ENCODE data around the gene CCDC9. TPM values are rescaled to one million over a fixed set of nuclear protein-coding genes. Genes with fewer than 3 reads are reported as not detected.

The CCDC9 gene
- total and polyA plus RNA-seq, 2 of the 13 experiments (the other 11 are each of a cell fraction or from before 2014, with no cell fraction given): 2.9 to 6.3 TPM

DNA sequence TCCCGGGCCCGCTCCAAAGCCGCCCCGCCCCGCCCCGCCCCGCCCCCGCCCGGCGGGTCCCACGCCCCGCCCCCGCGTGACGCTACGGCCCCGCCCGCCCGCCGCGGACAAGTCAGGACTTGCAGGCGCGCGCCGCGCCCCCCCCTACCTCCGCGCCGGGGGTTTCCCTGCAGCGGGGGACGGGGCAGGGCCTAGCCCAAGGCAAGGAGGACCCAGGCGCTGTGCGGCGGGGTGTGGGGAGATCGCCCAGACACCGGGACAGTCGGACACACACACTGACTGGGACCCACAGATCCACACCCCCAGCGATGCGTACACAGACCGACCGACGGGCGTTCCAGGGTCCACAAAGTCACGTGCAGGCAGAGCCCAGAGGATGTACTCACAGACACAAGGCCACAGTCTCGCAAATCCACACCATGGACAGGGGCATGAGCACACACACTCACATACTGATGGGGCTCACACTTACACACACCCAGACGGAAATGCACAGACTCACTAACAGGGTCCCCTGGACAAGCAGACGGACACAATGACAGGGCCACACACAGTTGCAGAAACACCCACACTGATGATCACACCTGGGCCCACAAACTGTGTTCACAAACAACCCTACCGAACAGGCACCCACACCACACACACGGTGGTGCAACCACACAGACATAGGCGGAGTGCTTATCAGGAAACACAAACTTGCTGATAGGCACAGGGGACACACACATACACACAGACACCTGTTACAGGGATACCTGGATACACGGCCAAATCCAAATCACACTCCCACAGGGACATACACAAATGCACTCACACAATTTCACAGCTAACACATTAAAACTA, 24.9 kb upstream of the CCDC9 start (continued):
- TF ChIP-seq MXD4 (CRISPR knock-in tag; IDR thresholded peaks at IDR 0.05): no peak; the same call in 1 of the 2 replicates
- TF ChIP-seq CBX2 (IDR thresholded peaks at IDR 0.05; ENCODE audit: low read depth, low read length): no peak
- no peak for TF ChIP-seq CBX2 (CRISPR knock-in tag; IDR thresholded peaks at IDR 0.05; ENCODE audit: low read depth)
- TF ChIP-seq GTF2F1 (IDR thresholded peaks at IDR 0.05; ENCODE audit: low read length): no peak
- TF ChIP-seq, protein P1, sequence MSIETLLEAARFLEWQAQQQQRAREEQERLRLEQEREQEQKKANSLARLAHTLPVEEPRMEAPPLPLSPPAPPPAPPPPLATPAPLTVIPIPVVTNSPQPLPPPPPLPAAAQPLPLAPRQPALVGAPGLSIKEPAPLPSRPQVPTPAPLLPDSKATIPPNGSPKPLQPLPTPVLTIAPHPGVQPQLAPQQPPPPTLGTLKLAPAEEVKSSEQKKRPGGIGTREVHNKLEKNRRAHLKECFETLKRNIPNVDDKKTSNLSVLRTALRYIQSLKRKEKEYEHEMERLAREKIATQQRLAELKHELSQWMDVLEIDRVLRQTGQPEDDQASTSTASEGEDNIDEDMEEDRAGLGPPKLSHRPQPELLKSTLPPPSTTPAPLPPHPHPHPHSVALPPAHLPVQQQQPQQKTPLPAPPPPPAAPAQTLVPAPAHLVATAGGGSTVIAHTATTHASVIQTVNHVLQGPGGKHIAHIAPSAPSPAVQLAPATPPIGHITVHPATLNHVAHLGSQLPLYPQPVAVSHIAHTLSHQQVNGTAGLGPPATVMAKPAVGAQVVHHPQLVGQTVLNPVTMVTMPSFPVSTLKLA (IDR thresholded peaks at IDR 0.05): peak; percentile 76
- TF ChIP-seq ZNF614 (CRISPR knock-in tag; IDR thresholded peaks at IDR 0.05; ENCODE audit: borderline replicate concordance): peak; percentile 33; the same call in 1 of the 2 replicates
- TF ChIP-seq, protein P2, sequence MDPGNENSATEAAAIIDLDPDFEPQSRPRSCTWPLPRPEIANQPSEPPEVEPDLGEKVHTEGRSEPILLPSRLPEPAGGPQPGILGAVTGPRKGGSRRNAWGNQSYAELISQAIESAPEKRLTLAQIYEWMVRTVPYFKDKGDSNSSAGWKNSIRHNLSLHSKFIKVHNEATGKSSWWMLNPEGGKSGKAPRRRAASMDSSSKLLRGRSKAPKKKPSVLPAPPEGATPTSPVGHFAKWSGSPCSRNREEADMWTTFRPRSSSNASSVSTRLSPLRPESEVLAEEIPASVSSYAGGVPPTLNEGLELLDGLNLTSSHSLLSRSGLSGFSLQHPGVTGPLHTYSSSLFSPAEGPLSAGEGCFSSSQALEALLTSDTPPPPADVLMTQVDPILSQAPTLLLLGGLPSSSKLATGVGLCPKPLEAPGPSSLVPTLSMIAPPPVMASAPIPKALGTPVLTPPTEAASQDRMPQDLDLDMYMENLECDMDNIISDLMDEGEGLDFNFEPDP (CRISPR knock-in tag; conservative IDR thresholded peaks at IDR 0.05): no peak
- TF ChIP-seq, protein P3, sequence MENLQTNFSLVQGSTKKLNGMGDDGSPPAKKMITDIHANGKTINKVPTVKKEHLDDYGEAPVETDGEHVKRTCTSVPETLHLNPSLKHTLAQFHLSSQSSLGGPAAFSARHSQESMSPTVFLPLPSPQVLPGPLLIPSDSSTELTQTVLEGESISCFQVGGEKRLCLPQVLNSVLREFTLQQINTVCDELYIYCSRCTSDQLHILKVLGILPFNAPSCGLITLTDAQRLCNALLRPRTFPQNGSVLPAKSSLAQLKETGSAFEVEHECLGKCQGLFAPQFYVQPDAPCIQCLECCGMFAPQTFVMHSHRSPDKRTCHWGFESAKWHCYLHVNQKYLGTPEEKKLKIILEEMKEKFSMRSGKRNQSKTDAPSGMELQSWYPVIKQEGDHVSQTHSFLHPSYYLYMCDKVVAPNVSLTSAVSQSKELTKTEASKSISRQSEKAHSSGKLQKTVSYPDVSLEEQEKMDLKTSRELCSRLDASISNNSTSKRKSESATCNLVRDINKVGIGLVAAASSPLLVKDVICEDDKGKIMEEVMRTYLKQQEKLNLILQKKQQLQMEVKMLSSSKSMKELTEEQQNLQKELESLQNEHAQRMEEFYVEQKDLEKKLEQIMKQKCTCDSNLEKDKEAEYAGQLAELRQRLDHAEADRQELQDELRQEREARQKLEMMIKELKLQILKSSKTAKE (CRISPR knock-in tag; IDR thresholded peaks at IDR 0.05; ENCODE audit: borderline replicate concordance): peak; percentile 92
- TF ChIP-seq, protein P4, sequence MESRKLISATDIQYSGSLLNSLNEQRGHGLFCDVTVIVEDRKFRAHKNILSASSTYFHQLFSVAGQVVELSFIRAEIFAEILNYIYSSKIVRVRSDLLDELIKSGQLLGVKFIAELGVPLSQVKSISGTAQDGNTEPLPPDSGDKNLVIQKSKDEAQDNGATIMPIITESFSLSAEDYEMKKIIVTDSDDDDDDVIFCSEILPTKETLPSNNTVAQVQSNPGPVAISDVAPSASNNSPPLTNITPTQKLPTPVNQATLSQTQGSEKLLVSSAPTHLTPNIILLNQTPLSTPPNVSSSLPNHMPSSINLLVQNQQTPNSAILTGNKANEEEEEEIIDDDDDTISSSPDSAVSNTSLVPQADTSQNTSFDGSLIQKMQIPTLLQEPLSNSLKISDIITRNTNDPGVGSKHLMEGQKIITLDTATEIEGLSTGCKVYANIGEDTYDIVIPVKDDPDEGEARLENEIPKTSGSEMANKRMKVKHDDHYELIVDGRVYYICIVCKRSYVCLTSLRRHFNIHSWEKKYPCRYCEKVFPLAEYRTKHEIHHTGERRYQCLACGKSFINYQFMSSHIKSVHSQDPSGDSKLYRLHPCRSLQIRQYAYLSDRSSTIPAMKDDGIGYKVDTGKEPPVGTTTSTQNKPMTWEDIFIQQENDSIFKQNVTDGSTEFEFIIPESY (CRISPR knock-in tag; IDR thresholded peaks at IDR 0.05): no peak
- no peak for TF ChIP-seq HOXA5 (CRISPR knock-in tag; IDR thresholded peaks at IDR 0.05)
- TF ChIP-seq, protein P5, sequence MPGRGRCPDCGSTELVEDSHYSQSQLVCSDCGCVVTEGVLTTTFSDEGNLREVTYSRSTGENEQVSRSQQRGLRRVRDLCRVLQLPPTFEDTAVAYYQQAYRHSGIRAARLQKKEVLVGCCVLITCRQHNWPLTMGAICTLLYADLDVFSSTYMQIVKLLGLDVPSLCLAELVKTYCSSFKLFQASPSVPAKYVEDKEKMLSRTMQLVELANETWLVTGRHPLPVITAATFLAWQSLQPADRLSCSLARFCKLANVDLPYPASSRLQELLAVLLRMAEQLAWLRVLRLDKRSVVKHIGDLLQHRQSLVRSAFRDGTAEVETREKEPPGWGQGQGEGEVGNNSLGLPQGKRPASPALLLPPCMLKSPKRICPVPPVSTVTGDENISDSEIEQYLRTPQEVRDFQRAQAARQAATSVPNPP (CRISPR knock-in tag; IDR thresholded peaks at IDR 0.05): no peak
- peak; percentile 88; the same call in 1 of the 2 replicates for TF ChIP-seq ARNT2 (CRISPR knock-in tag; IDR thresholded peaks at IDR 0.05; ENCODE audit: low read depth)
- no peak for TF ChIP-seq ZNF101 (CRISPR knock-in tag; IDR thresholded peaks at IDR 0.05; ENCODE audit: borderline replicate concordance, low read depth)
- TF ChIP-seq, protein P6, sequence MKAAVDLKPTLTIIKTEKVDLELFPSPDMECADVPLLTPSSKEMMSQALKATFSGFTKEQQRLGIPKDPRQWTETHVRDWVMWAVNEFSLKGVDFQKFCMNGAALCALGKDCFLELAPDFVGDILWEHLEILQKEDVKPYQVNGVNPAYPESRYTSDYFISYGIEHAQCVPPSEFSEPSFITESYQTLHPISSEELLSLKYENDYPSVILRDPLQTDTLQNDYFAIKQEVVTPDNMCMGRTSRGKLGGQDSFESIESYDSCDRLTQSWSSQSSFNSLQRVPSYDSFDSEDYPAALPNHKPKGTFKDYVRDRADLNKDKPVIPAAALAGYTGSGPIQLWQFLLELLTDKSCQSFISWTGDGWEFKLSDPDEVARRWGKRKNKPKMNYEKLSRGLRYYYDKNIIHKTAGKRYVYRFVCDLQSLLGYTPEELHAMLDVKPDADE (CRISPR knock-in tag; IDR thresholded peaks at IDR 0.05): no peak
- peak; percentile 73; the same call in 1 of the 2 replicates for TF ChIP-seq ZFP36L1 (CRISPR knock-in tag; IDR thresholded peaks at IDR 0.05)
